Astrocyte (in vitro differentiated cells and primary cell): ENCODE results near the gene PRIMPOL. TPM values are rescaled to one million over a fixed set of nuclear protein-coding genes. Genes with fewer than 3 reads are reported as not detected.
"Not testable (repeated sequence)": the region's sequence is repeated elsewhere in the genome, so short reads cannot be mapped to it uniquely, and the experiment has no call there.

ENCODE experiments used
- DNase-seq: peaks from one replicate; pipeline ENCODE4 v3.0.0-alpha.2; 2010; ENCODE audit warnings: low read depth
- FAIRE-seq: peaks from 2 replicates; lab custom pipeline; 2011; peaks lifted over from hg19 to GRCh38; lab: Jason Lieb, UNC
- H2AFZ ChIP-seq: 2 replicates; pipeline ENCODE4 v1.6.0; 2012; ENCODE audit warnings: low read depth, low read length, inconsistent platforms
- H3K27ac ChIP-seq: 2 replicates; pipeline ENCODE4 v1.5.1; 2011; ENCODE audit warnings: low read depth, low read length, inconsistent platforms
- H3K27me3 ChIP-seq: 2 replicates; pipeline ENCODE4 v1.6.0; 2011; ENCODE audit warnings: low read length, inconsistent platforms; ENCODE audit not compliant: insufficient read depth
- H3K36me3 ChIP-seq: 2 replicates; pipeline ENCODE4 v1.5.1; 2011; ENCODE audit warnings: low read length, inconsistent platforms; ENCODE audit not compliant: insufficient read depth
- H3K4me1 ChIP-seq: 2 replicates; pipeline ENCODE4 v1.5.1; 2011; ENCODE audit warnings: low read length, inconsistent platforms; ENCODE audit not compliant: insufficient read depth
- H3K4me2 ChIP-seq: 2 replicates; pipeline ENCODE4 v1.6.0; 2012; ENCODE audit warnings: low read length, inconsistent platforms
- H3K4me3 ChIP-seq: 2 replicates; pipeline ENCODE4 v1.5.1; 2011; ENCODE audit warnings: low read depth, mild to moderate bottlenecking, low read length, inconsistent platforms; ENCODE audit not compliant: insufficient read depth
- H3K79me2 ChIP-seq: 2 replicates; pipeline ENCODE4 v1.6.0; 2012; ENCODE audit warnings: mild to moderate bottlenecking, low read length, inconsistent platforms; ENCODE audit not compliant: insufficient read depth
- H3K9ac ChIP-seq: 2 replicates; pipeline ENCODE4 v1.6.0; 2012; ENCODE audit warnings: mild to moderate bottlenecking, low read length, inconsistent platforms
- H3K9me3 ChIP-seq: 2 replicates; pipeline ENCODE4 v1.5.1; 2012; ENCODE audit warnings: low read depth, mild to moderate bottlenecking, low read length, inconsistent platforms; ENCODE audit not compliant: insufficient read depth
- H4K20me1 ChIP-seq: 2 replicates; pipeline ENCODE4 v1.6.0; 2012; ENCODE audit warnings: low read length, inconsistent platforms; ENCODE audit not compliant: insufficient read depth
- H3K27ac Mint-ChIP-seq: one replicate; pipeline ENCODE4 v1.8.0; 2021; ENCODE audit warnings: mild to moderate bottlenecking, mixed read lengths; ENCODE audit not compliant: unreplicated experiment
- H3K27me3 Mint-ChIP-seq: one replicate; pipeline ENCODE4 v1.8.0; 2021; ENCODE audit warnings: low read depth, mixed read lengths; ENCODE audit not compliant: unreplicated experiment
- H3K36me3 Mint-ChIP-seq: one replicate; pipeline ENCODE4 v1.8.0; 2021; ENCODE audit warnings: low read depth, mixed read lengths; ENCODE audit not compliant: unreplicated experiment
- H3K4me1 Mint-ChIP-seq: one replicate; pipeline ENCODE4 v1.8.0; 2021; ENCODE audit warnings: low read depth, mixed read lengths; ENCODE audit not compliant: unreplicated experiment
- H3K4me3 Mint-ChIP-seq: one replicate; pipeline ENCODE4 v1.8.0; 2021; ENCODE audit warnings: mild to moderate bottlenecking, moderate library complexity, mixed read lengths; ENCODE audit not compliant: unreplicated experiment
- H3K9me3 Mint-ChIP-seq: one replicate; pipeline ENCODE4 v1.8.0; 2021; ENCODE audit warnings: mild to moderate bottlenecking, mixed read lengths; ENCODE audit not compliant: unreplicated experiment
- CTCF ChIP-seq: IDR thresholded peaks from 2 replicates; pipeline ENCODE4 v1.5.1; 2011; ENCODE audit warnings: low read depth, mild to moderate bottlenecking, inconsistent platforms, low read length, moderate library complexity; ENCODE audit not compliant: insufficient read depth
- EZH2 ChIP-seq: IDR thresholded peaks from 2 replicates; pipeline ENCODE4 v1.6.1; 2012; ENCODE audit warnings: mild to moderate bottlenecking, low read length, inconsistent platforms; ENCODE audit not compliant: insufficient read depth
- total RNA-seq: library from RNA; stranded (reverse); gene quantifications from 2 replicates; pipeline ENCODE4 v1.2.1, GENCODE V29; 2021

Gene PRIMPOL
- total RNA-seq, 1 donor from 2014 or later, result 6.5 TPM

GRCh38 chr4:184620212-184620867, 29.2 kb upstream of the PRIMPOL start:
- DNase-seq (no peak), FAIRE-seq (no peak)
- Histone ChIP-seq H3K27me3 (no peaks in the 10 kb centered on the region), H3K9me3 (no peaks in the 10 kb centered on the region), H3K27ac (no peak overlapping the region), H3K4me1 (no peaks in the 10 kb centered on the region), H3K79me2 (no peaks in the 10 kb centered on the region), H4K20me1 (no peaks in the 10 kb centered on the region), H3K36me3 (no peaks in the 10 kb centered on the region), H3K9ac (no peak overlapping the region), H3K4me3 (no peak overlapping the region), H2AFZ (no peak overlapping the region), H3K4me2 (no peak overlapping the region)
- TF ChIP-seq EZH2, result no peak
- no peak for TF ChIP-seq CTCF
- Mint-ChIP-seq H3K27ac (no peak overlapping the region), H3K4me1 (no peaks in the 10 kb centered on the region), H3K4me3 (no peak overlapping the region), H3K36me3 (peaks cover 10% of the 10 kb centered on the region), H3K27me3 (no peaks in the 10 kb centered on the region), H3K9me3 (no peaks in the 10 kb centered on the region)

GRCh38 chr4:184621518-184621917, 28.0 kb upstream of the PRIMPOL start:
- no peaks in the 10 kb centered on the region for H3K9me3 Mint-ChIP-seq

GRCh38 chr4:184624504-184624903, 25.0 kb upstream of the PRIMPOL start:
- H2AFZ ChIP-seq, H3K27ac Mint-ChIP-seq, H3K4me3 Mint-ChIP-seq, DNase-seq, H3K4me1 ChIP-seq, H3K27me3 Mint-ChIP-seq, FAIRE-seq, H3K9ac ChIP-seq, H3K27ac ChIP-seq, H3K79me2 ChIP-seq, H3K9me3 ChIP-seq, H3K9me3 Mint-ChIP-seq, H3K4me1 Mint-ChIP-seq, H3K4me2 ChIP-seq, H3K27me3 ChIP-seq, H4K20me1 ChIP-seq, H3K4me3 ChIP-seq: not testable (repeated sequence)
- peaks cover 24% of the 10 kb centered on the region for H3K36me3 Mint-ChIP-seq
- H3K36me3 ChIP-seq, result peaks cover 14% of the 10 kb centered on the region

More at GRCh38 chr4:184621518-184621917, 28.0 kb upstream of the PRIMPOL start:
- TF ChIP-seq EZH2, result no peak
- no peak for TF ChIP-seq CTCF
- Mint-ChIP-seq H3K27ac (no peak overlapping the region), H3K4me1 (no peaks in the 10 kb centered on the region), H3K36me3 (peaks cover 12% of the 10 kb centered on the region), H3K27me3 (no peaks in the 10 kb centered on the region), H3K4me3 (no peak overlapping the region)
- Histone ChIP-seq H3K4me2 (no peak overlapping the region), H4K20me1 (no peaks in the 10 kb centered on the region), H3K4me1 (no peaks in the 10 kb centered on the region), H2AFZ (no peak overlapping the region), H3K27me3 (no peaks in the 10 kb centered on the region), H3K79me2 (no peaks in the 10 kb centered on the region), H3K36me3 (no peaks in the 10 kb centered on the region), H3K4me3 (no peak overlapping the region), H3K9ac (no peak overlapping the region), H3K27ac (no peak overlapping the region), H3K9me3 (no peaks in the 10 kb centered on the region)
- DNase-seq (no peak), FAIRE-seq (no peak)
